HG03460 (cell line): ENCODE data around the gene SWI5.
"Not testable (repeated sequence)": the region's sequence is repeated elsewhere in the genome, so short reads cannot be mapped to it uniquely, and the experiment has no call there.

ENCODE experiments used
- ATAC-seq: cut with Tn5 transposase; IDR thresholded peaks from one replicate; pipeline ENCODE4 v1.9.1; 2021; ENCODE audit not compliant: unreplicated experiment

The SWI5 gene

DNA sequence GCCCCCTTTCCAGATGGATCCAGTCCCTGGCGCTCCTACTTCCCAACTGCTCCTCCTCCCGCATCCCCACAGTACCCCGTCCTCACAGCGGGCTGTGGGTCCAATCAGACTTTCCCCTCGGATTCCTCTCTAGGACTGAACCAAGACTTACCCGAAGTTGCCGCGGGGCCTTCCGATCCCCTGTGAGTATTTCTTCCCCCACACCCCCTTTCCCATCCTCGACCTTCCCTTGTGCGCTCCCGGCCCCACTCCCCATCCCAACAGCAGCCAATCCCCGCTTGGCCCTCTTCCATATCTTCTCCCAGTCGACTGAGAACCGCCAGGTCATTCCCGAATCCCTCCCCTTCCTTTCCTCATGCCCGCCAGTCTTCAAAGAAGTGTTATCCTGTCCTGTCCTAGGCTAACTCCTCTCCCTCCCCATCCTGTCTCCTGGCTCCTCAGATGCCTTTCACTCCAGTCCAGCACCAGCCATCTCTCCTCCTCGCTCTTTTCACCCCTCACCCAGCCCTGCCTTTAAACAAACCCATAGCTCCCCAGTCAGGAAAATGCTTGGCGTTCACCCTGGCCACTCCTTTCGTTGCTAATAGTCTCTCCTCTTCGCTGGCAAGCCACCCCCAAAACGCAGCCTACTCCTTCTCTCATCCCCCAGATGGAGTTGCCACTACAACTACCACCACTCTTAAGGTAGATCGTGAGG lies 646 bp downstream of the SWI5 start:
- no peak for ATAC-seq

DNA sequence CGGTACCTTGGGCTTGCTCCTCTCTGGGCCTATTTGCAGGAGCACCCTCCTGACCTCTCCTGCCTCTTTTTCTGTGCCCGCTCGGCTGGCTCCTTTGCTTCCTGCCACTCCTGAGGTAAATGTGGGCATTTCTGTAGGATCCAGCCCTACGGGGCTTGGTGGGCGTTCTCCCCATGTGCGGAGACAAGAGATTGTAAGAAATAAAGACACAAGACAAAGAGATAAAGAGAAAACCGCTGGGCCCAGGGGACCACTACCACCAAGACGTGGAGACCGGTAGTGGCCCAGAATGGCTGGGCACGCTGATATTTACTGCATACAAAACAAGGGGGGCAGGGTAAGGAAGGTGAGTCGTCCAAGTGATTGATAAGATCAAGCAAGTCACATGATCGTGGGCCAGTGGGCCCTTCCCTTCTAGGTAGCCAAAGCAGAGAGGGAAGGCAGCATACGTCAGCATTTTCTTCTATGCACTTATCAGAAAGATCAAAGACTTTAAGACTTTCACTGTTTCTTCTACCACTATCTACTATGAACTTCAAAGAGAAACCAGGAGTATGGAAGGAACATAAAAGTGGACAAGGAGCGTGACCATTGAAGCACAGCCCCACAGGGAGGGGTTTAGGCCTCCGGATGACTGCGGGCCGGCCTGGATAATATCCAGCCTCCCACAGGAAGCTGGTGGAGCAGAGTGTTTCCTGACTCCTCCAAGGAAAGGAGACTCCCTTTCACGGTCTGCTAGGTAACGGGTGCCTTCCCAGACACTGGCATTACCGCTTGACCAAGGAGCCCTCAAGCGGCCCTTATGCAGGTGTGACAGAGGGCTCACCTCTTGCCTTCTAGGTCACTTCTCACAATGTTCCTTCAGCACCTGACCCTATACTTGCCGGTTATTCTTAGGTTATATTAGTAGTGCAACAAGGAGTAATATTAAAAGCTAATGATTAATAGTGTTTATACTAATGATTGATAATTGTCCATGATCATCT lies 3.3 kb downstream of the SWI5 start:
- not testable (repeated sequence) for ATAC-seq

DNA sequence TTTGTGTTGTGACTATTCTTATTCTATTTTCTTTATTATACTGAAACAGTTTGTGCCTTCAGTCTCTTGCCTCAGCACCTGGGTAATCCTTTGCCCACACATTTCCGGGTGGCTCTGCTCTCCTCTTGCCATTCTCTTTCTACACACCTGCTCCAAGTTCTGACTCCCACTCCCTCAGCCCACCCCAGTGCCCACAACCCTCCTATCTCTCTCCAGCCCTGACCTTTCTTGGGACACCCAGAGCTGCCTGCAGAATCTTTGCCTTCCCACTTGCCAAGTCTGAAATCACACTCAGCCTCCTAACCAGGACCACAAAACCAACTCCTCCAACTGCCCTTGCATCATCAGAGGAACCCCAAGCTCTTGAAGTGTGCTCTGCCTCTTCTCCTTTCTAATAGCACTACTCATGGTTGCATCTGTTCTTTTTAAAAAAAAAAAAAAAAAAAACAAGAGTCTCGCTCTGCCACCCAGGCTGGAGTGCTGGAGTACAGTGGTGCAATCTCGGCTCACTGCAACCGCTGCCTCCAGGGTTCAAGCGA lies 4.1 kb downstream of the SWI5 start:
- ATAC-seq, result no peak

DNA sequence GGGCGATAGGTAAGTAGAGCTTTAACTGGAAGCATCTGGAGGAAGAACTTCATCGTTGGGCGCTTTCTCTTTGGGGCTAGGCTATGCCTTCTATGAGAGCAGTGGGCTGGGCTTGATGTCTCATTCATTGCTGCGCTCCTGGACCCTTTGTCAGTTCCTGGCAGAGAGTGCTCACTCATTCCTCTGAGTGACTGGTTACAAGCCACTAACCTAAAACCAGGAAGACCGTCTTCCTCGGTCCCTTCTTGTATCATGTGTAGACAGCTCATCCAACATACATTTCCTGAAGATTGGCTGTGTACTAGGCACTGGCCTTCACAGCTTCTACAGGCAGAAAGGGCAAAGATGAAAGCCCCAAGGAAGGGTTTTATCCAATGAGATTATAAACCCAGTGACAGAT lies 6.4 kb downstream of the SWI5 start:
- no peak for ATAC-seq

DNA sequence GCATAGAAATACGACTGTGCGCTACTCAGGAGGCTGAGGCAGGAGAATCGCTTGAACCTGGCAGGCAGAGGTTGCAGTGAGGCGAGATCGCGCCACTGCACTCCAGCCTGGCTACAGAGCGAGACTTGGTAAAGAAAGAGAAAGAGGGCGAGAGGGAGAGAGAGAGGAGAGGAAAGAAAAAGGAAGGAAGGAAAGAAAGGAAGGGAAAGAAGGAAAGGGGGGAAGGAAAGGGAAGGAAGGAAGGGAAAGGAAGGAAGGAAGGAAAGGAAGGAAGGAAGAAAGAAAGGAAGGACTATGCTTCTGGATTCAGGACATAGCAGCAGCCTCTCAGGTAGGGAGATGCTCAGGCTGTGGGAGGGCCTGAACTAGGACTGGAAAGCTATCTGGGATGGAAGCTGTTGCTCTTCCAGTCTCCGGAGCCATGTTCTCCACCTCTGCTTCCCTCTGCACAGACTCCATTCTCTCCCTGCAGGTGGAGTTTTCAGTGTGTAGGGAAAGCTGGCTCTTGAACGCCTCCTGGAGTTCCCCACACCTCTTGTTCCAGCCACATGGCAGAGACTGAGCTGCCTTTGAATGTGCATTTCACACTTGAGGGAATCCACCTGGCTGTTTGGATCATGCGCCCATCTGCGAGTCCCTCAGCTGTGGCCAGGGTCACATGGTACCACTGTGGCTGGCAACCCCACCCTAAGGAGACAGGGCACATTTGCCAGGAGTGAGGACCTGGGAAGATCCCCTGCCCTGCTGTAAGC lies 9.1 kb downstream of the SWI5 start:
- no peak for ATAC-seq

DNA sequence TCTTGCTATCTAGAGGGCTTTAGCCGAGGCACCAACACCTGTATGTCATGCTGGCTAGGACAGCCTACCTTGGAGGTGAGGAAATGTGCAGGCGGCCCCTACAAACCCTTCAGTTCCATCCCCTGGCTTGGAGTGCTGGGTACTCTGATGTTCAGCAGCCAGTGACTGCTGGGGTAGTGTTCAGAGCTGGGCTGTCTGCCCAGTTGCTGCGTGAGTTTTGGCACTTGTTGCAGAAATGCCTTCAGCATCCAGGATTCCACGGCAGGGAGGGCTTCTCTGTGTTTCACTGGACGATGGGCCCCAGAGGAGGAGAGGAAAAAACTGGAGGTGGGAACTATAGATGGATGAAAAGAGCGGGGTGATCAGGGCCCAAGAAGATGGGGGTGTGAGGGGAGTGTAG lies 10.4 kb downstream of the SWI5 start:
- no peak for ATAC-seq

DNA sequence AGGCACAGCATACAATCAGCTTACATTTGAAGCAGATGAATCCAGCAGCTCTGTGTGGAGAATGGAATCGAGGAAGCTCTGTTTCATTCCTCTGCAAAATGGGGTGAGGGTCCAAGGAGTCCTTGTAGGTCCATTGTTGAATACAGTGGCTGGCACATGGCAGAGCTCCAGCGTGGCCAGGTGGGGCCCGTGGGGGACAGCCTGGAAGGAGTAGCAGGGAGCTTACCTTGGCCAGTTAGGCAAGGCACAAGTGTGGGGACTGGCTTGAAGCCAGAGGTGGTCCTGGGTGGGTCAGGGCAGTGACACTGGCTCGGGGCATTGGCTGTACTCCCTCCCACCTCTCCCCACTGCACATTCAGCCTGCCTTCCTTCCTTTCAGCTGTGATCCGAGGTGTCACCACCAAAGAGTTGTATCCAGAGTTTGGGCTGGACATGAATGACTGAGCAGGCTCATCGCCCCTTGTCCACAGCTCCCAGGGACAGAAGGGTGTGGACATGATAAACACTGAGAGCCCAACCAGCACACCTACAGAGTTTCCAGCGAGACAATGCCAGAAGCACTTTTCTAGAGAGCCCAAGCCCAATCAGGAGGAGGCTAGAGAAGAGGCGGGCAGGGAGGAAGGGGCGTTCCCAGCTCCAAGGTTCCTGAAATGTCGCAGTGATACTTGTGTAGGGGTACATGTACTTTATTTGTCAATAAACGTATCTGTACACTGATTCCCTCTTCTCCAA lies 12.4 kb downstream of the SWI5 start:
- no peak for ATAC-seq

DNA sequence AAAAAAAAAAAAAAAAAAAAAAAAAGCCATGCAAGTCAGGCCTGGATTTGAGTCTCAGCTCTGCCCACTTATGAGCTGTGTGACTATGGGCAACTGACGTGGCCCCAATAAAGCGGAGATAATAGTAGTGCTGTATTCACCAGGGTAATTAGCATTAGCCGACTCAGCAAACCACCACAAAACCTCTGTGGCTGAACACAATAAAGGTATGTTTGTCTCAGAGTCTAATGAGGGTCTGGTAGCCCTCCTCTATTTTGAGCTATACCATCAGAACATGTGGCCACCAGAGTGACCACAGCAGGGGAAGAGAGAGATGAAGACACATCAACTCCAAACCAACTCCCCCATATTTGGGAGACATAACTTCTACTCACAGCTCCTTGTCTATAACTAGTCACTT lies 15.9 kb downstream of the SWI5 start:
- no peak for ATAC-seq

DNA sequence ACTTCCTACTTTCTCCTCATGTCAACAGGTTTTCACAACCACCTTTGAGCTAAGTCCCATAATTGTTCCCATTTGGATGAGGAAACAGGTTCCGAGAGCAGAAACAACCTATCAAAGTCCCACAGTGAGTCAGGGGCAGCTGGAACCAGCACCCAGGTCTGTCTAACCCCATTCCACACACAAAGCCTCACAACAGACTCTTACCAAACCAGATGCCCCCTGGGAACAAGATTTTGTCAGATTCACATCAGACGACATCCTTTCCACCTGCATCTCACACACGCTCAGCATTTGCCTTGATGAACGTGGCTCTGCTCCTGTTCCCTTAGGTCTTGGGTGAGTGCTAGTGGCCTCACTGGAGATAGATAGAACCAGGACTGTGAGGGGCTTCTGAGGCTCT lies 17.0 kb downstream of the SWI5 start:
- ATAC-seq, result no peak

DNA sequence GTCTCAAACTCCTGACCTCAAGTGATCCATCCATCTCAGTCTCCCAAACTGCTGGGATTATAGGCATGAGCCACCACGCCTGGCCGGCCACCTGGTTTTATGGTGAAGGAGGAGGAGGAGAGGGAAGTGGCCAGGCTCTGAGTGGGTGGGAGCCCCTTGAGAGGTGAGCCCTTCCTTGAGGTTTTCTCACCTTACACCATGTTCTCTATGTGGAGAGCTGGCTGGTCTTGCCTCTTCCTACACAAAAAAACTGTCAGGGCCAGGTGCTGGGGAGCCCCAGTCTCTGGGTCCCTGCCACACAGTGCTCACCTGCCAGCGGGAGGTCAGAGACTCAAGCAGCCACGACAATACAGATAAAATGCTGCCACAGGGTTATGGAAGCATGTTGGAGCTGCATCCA lies 18.1 kb downstream of the SWI5 start:
- ATAC-seq, result no peak

DNA sequence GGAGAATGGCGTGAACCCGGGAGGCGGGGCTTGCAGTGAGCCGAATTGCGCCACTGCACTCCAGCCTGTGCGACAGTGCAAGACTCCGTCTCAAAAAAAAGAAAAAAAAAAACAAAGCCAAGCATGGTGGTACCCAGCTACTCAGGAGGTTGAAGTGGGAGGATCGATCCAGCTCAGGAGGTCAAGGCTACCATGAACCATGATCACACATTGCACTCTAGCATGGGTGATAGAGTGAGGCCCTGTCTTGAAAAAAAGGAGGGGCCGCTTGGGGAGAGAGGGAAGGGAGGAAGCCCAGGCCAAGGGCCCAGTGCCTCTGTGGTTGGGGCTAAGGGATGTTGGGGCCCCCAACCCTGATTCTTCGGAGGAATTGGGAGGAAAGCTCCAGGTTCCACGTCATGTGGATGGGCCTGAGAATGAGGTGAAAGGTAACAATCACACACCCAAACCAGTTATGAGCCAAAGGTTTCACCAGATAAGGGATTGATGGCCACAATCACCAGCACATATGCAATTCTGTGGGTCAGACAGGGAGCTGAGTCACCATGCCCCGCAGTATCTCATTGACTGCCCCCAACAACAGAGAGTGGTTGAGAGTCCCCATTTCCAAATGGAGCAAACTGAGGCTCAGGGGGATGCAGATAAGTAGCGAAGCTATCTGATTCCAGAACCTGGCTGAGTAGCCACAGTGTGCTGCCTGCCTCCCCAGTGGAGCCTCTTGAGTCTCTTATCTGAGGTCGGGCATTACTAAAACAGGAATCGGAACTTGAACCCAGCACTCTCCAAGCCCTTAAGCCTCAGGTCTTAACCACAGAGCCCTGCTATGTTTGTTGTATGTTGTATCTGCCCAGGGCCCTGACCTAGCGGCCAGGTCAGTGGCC lies 20.5 kb downstream of the SWI5 start:
- ATAC-seq, result no peak

DNA sequence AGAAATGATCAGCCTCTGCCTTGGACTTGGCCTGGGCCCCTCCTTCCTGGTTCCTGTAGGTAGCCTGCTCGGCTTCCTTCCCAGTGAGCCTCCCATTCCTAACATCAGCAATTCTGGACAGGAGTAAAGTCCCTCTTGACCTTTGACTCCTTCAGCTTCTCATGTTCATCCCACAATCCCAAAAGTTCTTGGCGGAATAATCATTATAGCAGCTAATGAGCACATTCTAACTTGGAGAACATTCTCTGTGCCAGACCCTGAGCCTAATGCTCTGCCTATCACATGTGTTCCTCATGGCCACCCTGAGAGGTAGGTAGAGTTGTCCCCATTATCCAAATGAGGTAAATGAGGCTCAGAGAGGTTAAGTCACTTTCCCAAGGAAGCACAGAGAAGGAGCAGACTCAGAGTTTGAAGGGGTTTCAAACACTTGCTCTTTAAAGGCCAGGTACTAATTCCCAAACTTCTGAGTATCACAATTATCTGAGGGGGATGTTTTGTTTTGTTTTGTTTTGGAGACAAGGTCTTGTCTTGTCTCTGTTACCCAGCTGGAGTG lies 21.2 kb downstream of the SWI5 start:
- no peak for ATAC-seq

DNA sequence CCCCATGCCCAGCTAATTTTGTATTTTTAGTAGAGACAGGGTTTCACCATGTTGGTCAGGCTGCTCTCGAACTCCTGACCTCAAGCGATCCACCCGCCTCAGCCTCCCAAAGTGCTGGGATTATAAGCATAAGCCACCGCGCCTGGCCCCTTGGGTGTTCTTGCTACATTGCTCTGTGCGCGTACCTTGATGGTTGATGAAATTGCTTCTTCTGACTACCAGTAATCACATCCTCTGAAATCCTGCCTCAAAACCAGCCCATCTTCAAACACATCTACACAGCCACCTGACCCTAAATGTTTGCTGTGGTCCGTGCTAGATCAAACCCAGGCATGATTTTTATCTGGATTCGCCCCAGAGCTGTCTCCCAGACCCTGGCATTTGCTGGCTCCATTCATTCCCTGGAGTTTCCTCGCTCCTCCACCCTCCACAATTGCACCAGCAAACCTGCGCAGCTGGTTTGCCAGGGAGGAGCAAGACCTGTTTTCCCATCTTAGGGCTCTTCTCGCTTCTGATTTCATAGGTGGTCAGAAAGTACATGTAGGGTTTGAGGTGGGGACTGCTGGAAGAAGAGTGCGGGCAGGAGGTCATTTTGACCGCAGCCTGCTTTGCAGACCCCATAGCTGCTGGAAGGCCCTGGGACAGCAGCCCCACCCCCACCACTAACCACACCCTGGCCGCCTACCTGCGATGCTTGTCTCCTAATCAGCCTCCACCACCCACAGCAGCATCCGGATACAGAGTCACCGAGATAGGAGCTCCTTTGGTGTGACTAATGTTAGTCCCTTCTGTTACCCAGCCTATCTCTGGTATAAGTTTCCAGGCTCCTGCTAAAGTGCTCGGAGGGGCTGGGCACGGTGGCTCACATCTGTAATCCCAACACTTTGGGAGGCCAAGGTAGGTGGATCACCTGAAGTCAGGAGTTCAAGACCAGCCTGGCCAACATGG lies 22.7 kb downstream of the SWI5 start:
- no peak for ATAC-seq

DNA sequence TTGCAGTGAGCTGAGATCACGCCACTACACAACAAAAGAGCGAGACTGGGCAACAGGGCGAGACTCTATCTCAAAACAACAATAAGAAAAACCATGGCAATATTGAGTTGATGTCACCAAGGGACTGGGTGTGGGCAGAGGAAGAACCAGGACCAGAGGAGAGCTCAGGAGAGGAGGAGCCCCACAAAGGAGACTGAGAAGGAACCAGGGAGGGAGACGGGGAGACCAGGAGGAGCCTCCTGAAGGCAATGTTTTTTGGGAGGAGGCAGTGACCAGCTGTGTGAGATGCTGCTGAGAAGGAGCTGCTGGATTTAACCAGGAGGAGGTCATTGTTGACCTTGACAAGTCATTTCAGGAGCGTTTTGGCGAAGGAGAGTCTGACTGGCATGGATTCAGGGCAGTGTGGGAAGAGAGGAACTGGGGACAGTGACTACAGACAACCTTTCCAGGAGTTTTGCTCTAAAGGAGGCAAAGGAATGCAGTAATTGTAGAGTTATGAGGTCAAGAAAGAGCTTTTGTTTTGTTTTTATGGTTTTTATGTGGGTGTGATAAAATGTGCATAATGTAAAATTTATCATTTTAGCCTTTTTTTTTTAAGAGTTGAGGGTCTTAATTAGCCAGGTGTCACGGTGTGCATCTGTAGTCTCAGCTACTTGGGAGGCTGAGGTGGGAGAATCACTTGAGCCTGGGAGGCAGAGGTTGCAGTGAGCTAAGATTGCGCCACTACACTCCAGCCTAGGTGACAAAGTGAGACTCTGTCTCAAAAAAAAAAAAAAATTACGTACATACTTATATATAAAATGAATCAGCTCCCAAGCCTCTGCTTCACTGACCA lies 28.3 kb downstream of the SWI5 start:
- ATAC-seq, result no peak

DNA sequence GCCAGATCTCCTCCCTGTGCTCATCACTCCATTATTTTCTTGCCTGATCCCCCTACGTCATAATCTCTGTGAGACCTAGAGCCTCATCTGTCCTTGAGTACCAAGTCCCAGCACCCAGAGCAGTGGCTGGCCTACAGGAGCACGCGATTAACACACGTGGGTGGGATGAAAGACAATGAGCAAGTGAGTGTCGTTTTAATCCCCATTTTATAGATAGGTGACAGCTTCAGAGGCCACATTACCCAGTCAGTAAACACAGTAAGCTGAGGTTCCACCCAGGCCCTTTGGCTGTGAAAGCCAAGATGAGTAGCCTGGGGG lies 28.9 kb downstream of the SWI5 start:
- no peak for ATAC-seq

DNA sequence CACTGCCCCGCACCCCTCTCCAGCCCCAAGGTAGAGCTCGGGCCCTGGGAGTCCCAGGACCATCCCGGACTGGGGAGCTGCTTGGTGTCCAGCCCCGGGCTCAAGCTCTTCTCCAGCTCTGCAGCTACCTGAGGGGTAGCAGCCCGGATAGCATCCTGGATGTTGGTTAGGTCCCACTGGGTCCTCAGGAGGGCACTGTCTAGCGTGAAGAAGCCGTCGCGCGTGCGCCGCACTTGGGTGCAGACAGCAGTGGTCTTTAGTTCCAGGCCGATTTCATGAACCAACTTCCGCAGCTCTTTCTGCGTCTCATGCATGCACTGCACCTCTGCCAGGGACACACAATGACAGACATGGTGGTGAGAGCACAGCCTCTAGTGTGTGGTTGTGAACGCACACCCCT lies 33.5 kb downstream of the SWI5 start:
- ATAC-seq, result no peak

DNA sequence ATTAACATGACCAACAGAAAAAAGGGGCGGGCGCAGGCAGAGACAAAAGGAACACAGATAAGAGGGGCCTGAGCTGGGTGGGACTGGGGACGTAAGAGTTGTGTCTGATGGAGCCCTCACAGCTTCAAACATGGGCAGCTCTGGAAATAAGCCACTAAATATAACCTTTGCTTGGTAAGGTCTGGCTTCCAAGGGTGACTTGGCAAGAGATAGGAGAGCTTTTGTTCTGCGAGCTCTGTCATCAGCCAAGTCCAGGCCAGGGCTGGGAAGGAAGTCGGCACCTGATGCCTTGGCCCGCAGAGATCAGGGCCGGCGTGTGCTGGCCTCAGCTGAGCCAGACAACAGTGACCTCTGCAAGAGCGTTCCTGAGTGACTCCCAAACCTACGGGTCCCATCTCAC lies 34.4 kb downstream of the SWI5 start:
- no peak for ATAC-seq

DNA sequence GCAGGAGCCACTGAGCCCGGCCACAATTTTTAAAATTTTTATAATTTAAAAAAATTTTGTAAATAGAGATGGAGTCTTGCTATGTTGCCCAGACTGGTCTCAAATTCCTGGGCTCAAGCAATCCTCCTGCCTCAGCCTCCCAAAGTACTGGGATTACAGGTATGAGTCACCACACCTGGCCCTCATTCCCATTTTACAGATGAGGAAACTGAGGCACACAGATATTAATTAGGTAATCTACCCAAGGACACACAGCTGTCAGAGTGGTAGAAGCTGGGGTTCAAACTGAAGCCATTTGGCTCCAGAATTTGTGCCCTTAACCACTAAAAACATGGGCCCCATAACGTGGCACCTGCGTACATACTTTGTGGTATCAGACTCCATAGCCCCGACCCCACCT lies 38.6 kb downstream of the SWI5 start:
- ATAC-seq, result no peak
